ENCODE measurements around the gene PROB1. TPM values are rescaled to one million over a fixed set of nuclear protein-coding genes. Genes with fewer than 3 reads are reported as not detected.
A peak's percentile ranks its signal among the peaks of the same experiment; 100 is the strongest.

PROB1 gene
- total and polyA plus RNA-seq, 9 of the 15 experiments (the other 6 are each of a cell fraction or from before 2014, with no cell fraction given), result 0.01 to 1.8 (median 0.47) TPM

DNA sequence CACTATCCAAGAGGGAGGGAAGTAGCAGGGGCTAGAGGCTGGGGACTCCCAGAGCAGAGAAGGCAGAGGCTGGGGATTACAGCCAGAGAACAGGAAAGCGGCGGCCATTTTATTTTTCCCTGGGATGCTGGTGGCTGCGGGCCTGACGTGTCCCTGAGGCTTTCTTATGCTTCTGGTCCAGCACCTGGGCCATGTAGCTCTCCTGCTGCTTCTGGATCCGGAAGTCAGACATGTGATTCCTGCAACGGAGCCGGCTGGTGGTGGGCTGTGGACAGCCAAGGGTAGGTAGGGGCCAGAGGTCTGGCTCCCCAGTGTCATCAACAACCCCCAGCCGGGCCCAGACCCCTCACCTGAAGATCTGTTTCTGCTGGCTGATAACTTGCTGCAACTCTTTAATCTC is 1.8 kb upstream of the PROB1 start:
- CTCF ChIA-PET (ENCODE audit: low intra/inter-chr PET ratio), result no interaction called here
- H3K9ac ChIP-seq (ENCODE audit: insufficient read depth in 1 of 2, low read depth in 2 of 2, low read length in 2 of 2), result no peak overlapping the region
- 0 out of 3 replicates have a peak, but pooled peaks cover 2% of the 10 kb centered on the region for H3K36me3 ChIP-seq (ENCODE audit: control insufficient read depth, insufficient read depth, low read length)
- in situ Hi-C loops (cut with MboI) (no loop called here), intact Hi-C loops (cut with micrococcal nuclease) (no loop called here)
- FAIRE-seq (no peak), ATAC-seq (0 out of 3 replicates have a peak, but pooled peaks have one; percentile 16), DNase-seq (ENCODE audit: extremely low read depth in 1 of 4, low spot score in 3 of 4) (no peak)
- H3K4me2 ChIP-seq (ENCODE audit: insufficient read depth, low read length), result no peak overlapping the region
- H3K79me2 ChIP-seq (ENCODE audit: control insufficient read depth, insufficient read depth, low read length), result no peaks in the 10 kb centered on the region
- H3K9me3 ChIP-seq (replicated peaks; ENCODE audit: control insufficient read depth, insufficient read depth, low read depth, low read length), result no peaks in the 10 kb centered on the region; the same call in 1 of the 2 replicates
- 43% methylated on average over 6 of the region's 8 CpGs for WGBS (ENCODE audit: insufficient coverage, low coverage, missing lambda C conversion rate)
- BruUV-seq (replicated peaks), result no TSS peak
- TF ChIP-seq NFYB (IDR thresholded peaks at IDR 0.05; ENCODE audit: extremely low read depth, insufficient read length) (no peak), YY1 (IDR thresholded peaks at IDR 0.05; ENCODE audit: borderline replicate concordance in 1 of 3, control insufficient read depth in 1 of 3, extremely low read depth in 1 of 3, insufficient read depth in 3 of 3, insufficient read length in 1 of 3, insufficient replicate concordance in 2 of 3, low read depth in 1 of 3, low read length in 2 of 3) (peak in 2 of 3 experiments; percentile 42 to 61)
- POLR2A ChIA-PET, result interaction anchor here (0.6 to 1.0 kb wide), 2 partner anchors 9 to 810 kb away, joined by 3 to 5 read pairs; no protein-coding TSS in a partner anchor
- no peaks in the 10 kb centered on the region for H4K20me1 ChIP-seq (replicated peaks; ENCODE audit: control insufficient read depth, insufficient read depth, low read length)
- no peak overlapping the region for H2AFZ ChIP-seq (ENCODE audit: low read depth, low read length)
- H3K4me3 ChIP-seq, result no peak overlapping the region
- no peak overlapping the region for H3K27ac ChIP-seq (ENCODE audit: extremely low read depth, low read depth, low read length)
- H3K27me3 ChIP-seq (ENCODE audit: control insufficient read depth in 2 of 2, insufficient read depth in 2 of 2, low read length in 2 of 2), result no peaks in the 10 kb centered on the region
- H3K9me1 ChIP-seq (ENCODE audit: control insufficient read depth, insufficient read depth, low read length), result no peaks in the 10 kb centered on the region
- peaks cover 9% of the 10 kb centered on the region in 2 experiments for H3K4me1 ChIP-seq (replicated peaks in 1 of 2; ENCODE audit: control insufficient read depth in 2 of 2, insufficient read depth in 2 of 2, low read length in 2 of 2)

DNA sequence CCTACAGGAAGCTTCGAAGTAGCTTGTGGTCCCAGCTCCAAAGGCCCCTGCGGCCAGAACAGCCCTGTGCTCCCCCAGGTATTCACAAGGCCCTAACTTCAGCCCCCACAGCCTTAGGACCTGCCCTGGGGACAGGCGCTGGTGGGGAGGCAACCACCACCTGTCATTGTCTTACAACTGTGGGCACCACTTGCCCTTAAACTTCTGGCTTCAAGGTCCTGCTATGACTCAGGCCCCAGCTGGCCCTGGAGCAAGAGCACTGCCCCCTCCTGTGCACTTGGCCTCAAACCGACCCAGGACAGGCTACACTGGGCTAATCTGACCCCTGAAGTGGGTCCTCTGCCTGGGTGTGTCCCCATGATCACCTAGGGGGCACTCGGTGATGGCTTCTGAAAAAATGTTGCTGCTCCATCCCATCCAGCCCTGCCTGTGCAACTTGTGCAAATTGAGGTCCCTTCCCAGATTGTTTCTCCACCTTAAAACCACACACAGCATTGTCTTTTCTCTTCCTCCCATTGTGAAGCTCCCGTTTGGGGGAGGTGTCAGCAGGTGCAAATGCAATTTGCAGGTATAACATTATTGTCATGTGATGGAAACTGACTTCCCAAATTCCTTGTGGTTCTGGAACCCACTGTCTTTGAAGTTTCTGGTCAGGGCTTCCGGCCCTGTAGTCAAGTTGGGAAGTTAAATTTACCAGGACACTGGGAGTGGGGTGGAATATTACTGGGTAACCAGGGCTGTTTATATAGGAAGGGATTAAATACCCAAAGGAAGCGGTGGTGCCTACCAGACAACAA is 1.1 kb upstream of the PROB1 start:
- Histone ChIP-seq H3K27ac (ENCODE audit: extremely low read depth, low read depth, low read length) (no peak overlapping the region), H3K79me2 (ENCODE audit: control insufficient read depth, insufficient read depth, low read length) (no peaks in the 10 kb centered on the region), H3K4me1 (replicated peaks in 1 of 2; ENCODE audit: control insufficient read depth in 2 of 2, insufficient read depth in 2 of 2, low read length in 2 of 2) (peaks cover 7 to 9% of the 10 kb centered on the region in 2 experiments), H3K36me3 (ENCODE audit: control insufficient read depth, insufficient read depth, low read length) (no peaks in the 10 kb centered on the region), H4K20me1 (replicated peaks; ENCODE audit: control insufficient read depth, insufficient read depth, low read length) (no peaks in the 10 kb centered on the region), H3K9ac (ENCODE audit: insufficient read depth in 1 of 2, low read depth in 2 of 2, low read length in 2 of 2) (peak overlapping the region in 1 of 2 experiments; percentile 47; a peak in 2 of 4 replicates), H3K9me3 (replicated peaks; ENCODE audit: control insufficient read depth, insufficient read depth, low read depth, low read length) (no peaks in the 10 kb centered on the region; the same call in 1 of the 2 replicates), H3K27me3 (ENCODE audit: control insufficient read depth in 2 of 2, insufficient read depth in 2 of 2, low read length in 2 of 2) (no peaks in the 10 kb centered on the region), H3K9me1 (ENCODE audit: control insufficient read depth, insufficient read depth, low read length) (no peaks in the 10 kb centered on the region), H3K4me3 (no peak overlapping the region), H3K4me2 (ENCODE audit: insufficient read depth, low read length) (no peak overlapping the region), H2AFZ (ENCODE audit: low read depth, low read length) (no peak overlapping the region)
- ChIA-PET POLR2A (interaction anchor here (0.6 to 1.1 kb wide), 6 partner anchors 22 to 811 kb away, joined by 3 to 4 read pairs (median 3); no protein-coding TSS in a partner anchor), CTCF (ENCODE audit: low intra/inter-chr PET ratio) (no interaction called here)
- BruUV-seq (replicated peaks), result no TSS peak
- no peak for FAIRE-seq
- TF ChIP-seq PHF20 (IDR thresholded peaks at IDR 0.05; ENCODE audit: partially characterized antibody), result no peak
- peak; percentile 75; the same call in 1 of the 2 replicates for TF ChIP-seq TFAP4 (CRISPR knock-in tag; IDR thresholded peaks at IDR 0.05; ENCODE audit: borderline replicate concordance)
- intact Hi-C loops (cut with micrococcal nuclease), result no loop called here
- peak; percentile 71 for ATAC-seq
- in situ Hi-C loops (cut with MboI), result no loop called here
- WGBS (ENCODE audit: insufficient coverage, low coverage, missing lambda C conversion rate), result 56% methylated on average over 8 of the region's 8 CpGs
- peak in 1 of 4 experiments; percentile 33 for DNase-seq (ENCODE audit: extremely low read depth in 1 of 4, low spot score in 3 of 4)
